ENCODE measurements around the gene AKR1C3.
A peak's percentile ranks its signal among the peaks of the same experiment; 100 is the strongest.

The AKR1C3 gene

GRCh38 chr10:5142199-5142598, 48.0 kb downstream of the AKR1C3 start:
- DNase-seq: no peak
- TF ChIP-seq GATA1 (IDR thresholded peaks at IDR 0.05; ENCODE audit: low read depth, low read length): no peak
- TF ChIP-seq POLR2A (IDR thresholded peaks at IDR 0.05; ENCODE audit: low read length): no peak

GRCh38 chr10:5143137-5143536, 48.9 kb downstream of the AKR1C3 start:
- TF ChIP-seq GATA1 (IDR thresholded peaks at IDR 0.05; ENCODE audit: low read depth, low read length) (no peak), POLR2A (IDR thresholded peaks at IDR 0.05; ENCODE audit: low read length) (no peak)
- DNase-seq: no peak

GRCh38 chr10:5146920-5147254, 52.7 kb downstream of the AKR1C3 start:
- TF ChIP-seq GATA1 (IDR thresholded peaks at IDR 0.05; ENCODE audit: low read depth, low read length) (no peak), POLR2A (IDR thresholded peaks at IDR 0.05; ENCODE audit: low read length) (no peak)
- no peak for DNase-seq

GRCh38 chr10:5147255-5147980, 53.2 kb downstream of the AKR1C3 start:
- TF ChIP-seq POLR2A (IDR thresholded peaks at IDR 0.05; ENCODE audit: low read length) (no peak), GATA1 (IDR thresholded peaks at IDR 0.05; ENCODE audit: low read depth, low read length) (no peak)
- DNase-seq: peak in 1 of 2 experiments; percentile 3

GRCh38 chr10:5147981-5148677, 53.9 kb downstream of the AKR1C3 start:
- DNase-seq: no peak
- TF ChIP-seq GATA1 (IDR thresholded peaks at IDR 0.05; ENCODE audit: low read depth, low read length) (no peak), POLR2A (IDR thresholded peaks at IDR 0.05; ENCODE audit: low read length) (no peak)

GRCh38 chr10:5148678-5149032, 54.4 kb downstream of the AKR1C3 start:
- TF ChIP-seq POLR2A (IDR thresholded peaks at IDR 0.05; ENCODE audit: low read length) (no peak), GATA1 (IDR thresholded peaks at IDR 0.05; ENCODE audit: low read depth, low read length) (no peak)
- no peak for DNase-seq

GRCh38 chr10:5151076-5151475, 56.9 kb downstream of the AKR1C3 start:
- no peak for DNase-seq
- no peak for TF ChIP-seq POLR2A (IDR thresholded peaks at IDR 0.05; ENCODE audit: low read length)

- no peak for DNase-seq
- no peak for TF ChIP-seq GATA1 (IDR thresholded peaks at IDR 0.05; ENCODE audit: low read depth, low read length)
- TF ChIP-seq POLR2A (IDR thresholded peaks at IDR 0.05; ENCODE audit: low read length): no peak
Observed at GRCh38 chr10:5155951-5156350, 61.7 kb downstream of the AKR1C3 start.
